ENCODE measurements around the gene FRMPD1. TPM values are rescaled to one million over a fixed set of nuclear protein-coding genes. Genes with fewer than 3 reads are reported as not detected.

FRMPD1 gene
- total and polyA plus RNA-seq, 10 of the 15 experiments (the other 5 are each of a cell fraction or from before 2014, with no cell fraction given), result 0.01 to 0.08 (median 0.05) TPM; not detected in 6

GRCh38 chr9:37784616-37785483 is 134.1 kb downstream of the FRMPD1 start, which contains the start of gene EXOSC3 (continued):
- TF ChIP-seq, protein P1, sequence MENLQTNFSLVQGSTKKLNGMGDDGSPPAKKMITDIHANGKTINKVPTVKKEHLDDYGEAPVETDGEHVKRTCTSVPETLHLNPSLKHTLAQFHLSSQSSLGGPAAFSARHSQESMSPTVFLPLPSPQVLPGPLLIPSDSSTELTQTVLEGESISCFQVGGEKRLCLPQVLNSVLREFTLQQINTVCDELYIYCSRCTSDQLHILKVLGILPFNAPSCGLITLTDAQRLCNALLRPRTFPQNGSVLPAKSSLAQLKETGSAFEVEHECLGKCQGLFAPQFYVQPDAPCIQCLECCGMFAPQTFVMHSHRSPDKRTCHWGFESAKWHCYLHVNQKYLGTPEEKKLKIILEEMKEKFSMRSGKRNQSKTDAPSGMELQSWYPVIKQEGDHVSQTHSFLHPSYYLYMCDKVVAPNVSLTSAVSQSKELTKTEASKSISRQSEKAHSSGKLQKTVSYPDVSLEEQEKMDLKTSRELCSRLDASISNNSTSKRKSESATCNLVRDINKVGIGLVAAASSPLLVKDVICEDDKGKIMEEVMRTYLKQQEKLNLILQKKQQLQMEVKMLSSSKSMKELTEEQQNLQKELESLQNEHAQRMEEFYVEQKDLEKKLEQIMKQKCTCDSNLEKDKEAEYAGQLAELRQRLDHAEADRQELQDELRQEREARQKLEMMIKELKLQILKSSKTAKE (IDR thresholded peaks at IDR 0.05; ENCODE audit: low read depth, poor library complexity, severe bottlenecking), result no peak
- peak in 1 of 2 experiments; percentile 96; a peak in 2 of 4 replicates for TF ChIP-seq ETV6 (conservative IDR thresholded peaks at IDR 0.05 in 1 of 2, IDR thresholded peaks at IDR 0.05 in 1 of 2; ENCODE audit: borderline replicate concordance in 1 of 2, low read depth in 1 of 2)
- TF ChIP-seq EED (IDR thresholded peaks at IDR 0.05; ENCODE audit: low read depth), result no peak
- TF ChIP-seq, protein P2, sequence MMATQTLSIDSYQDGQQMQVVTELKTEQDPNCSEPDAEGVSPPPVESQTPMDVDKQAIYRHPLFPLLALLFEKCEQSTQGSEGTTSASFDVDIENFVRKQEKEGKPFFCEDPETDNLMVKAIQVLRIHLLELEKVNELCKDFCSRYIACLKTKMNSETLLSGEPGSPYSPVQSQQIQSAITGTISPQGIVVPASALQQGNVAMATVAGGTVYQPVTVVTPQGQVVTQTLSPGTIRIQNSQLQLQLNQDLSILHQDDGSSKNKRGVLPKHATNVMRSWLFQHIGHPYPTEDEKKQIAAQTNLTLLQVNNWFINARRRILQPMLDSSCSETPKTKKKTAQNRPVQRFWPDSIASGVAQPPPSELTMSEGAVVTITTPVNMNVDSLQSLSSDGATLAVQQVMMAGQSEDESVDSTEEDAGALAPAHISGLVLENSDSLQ (IDR thresholded peaks at IDR 0.05), result peak; percentile 77
- TF ChIP-seq POU2F2 (IDR thresholded peaks at IDR 0.05; ENCODE audit: borderline replicate concordance, low read depth, low read length), result 0 out of 3 replicates have a peak, but pooled peaks have one; percentile 37
- TF ChIP-seq SMAD5 (IDR thresholded peaks at IDR 0.05; ENCODE audit: low read depth), result peak; percentile 87
- no peak for TF ChIP-seq SMAD1 (IDR thresholded peaks at IDR 0.05; ENCODE audit: low read depth, partially characterized antibody)
- TF ChIP-seq BHLHE40 (IDR thresholded peaks at IDR 0.05; ENCODE audit: borderline replicate concordance in 1 of 2, low read depth in 2 of 2, low read length in 1 of 2), result peak; percentile 15 to 67; a peak in 2 of 4 replicates
- TF ChIP-seq E4F1 (IDR thresholded peaks at IDR 0.05; ENCODE audit: borderline replicate concordance, partially characterized antibody), result peak; percentile 70
- TF ChIP-seq, protein P3, sequence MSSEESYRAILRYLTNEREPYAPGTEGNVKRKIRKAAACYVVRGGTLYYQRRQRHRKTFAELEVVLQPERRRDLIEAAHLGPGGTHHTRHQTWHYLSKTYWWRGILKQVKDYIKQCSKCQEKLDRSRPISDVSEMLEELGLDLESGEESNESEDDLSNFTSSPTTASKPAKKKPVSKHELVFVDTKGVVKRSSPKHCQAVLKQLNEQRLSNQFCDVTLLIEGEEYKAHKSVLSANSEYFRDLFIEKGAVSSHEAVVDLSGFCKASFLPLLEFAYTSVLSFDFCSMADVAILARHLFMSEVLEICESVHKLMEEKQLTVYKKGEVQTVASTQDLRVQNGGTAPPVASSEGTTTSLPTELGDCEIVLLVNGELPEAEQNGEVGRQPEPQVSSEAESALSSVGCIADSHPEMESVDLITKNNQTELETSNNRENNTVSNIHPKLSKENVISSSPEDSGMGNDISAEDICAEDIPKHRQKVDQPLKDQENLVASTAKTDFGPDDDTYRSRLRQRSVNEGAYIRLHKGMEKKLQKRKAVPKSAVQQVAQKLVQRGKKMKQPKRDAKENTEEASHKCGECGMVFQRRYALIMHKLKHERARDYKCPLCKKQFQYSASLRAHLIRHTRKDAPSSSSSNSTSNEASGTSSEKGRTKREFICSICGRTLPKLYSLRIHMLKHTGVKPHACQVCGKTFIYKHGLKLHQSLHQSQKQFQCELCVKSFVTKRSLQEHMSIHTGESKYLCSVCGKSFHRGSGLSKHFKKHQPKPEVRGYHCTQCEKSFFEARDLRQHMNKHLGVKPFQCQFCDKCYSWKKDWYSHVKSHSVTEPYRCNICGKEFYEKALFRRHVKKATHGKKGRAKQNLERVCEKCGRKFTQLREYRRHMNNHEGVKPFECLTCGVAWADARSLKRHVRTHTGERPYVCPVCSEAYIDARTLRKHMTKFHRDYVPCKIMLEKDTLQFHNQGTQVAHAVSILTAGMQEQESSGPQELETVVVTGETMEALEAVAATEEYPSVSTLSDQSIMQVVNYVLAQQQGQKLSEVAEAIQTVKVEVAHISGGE (CRISPR knock-in tag; IDR thresholded peaks at IDR 0.05), result peak; percentile 73
- TF ChIP-seq MXI1 (IDR thresholded peaks at IDR 0.05; ENCODE audit: low read depth, low read length), result peak; percentile 84
- no peak; the same call in 1 of the 2 replicates for TF ChIP-seq SMARCA5 (IDR thresholded peaks at IDR 0.05)
- TF ChIP-seq, protein P4, sequence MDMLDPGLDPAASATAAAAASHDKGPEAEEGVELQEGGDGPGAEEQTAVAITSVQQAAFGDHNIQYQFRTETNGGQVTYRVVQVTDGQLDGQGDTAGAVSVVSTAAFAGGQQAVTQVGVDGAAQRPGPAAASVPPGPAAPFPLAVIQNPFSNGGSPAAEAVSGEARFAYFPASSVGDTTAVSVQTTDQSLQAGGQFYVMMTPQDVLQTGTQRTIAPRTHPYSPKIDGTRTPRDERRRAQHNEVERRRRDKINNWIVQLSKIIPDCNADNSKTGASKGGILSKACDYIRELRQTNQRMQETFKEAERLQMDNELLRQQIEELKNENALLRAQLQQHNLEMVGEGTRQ (IDR thresholded peaks at IDR 0.05; ENCODE audit: borderline replicate concordance, low read depth, low read length), result no peak; the same call in 1 of the 2 replicates
- no peak for TF ChIP-seq STAT3 (IDR thresholded peaks at IDR 0.05; ENCODE audit: low read depth, low read length)
- no peak for TF ChIP-seq TBL1XR1 (IDR thresholded peaks at IDR 0.05; ENCODE audit: low read depth, low read length)
- peak; percentile 57; the same call in 1 of the 2 replicates for TF ChIP-seq DPF2 (IDR thresholded peaks at IDR 0.05)

Measured in GM12878 (cell line).